ENCODE data around the gene KRTAP10-6. TPM values are rescaled to one million over a fixed set of nuclear protein-coding genes. Genes with fewer than 3 reads are reported as not detected.

Gene KRTAP10-6
- polyA plus RNA-seq, 2 of the 4 experiments (the other 2 are of a cell fraction), result not detected

GRCh38 chr21:44626673-44627143 lies 34.4 kb upstream of the KRTAP10-6 start, which contains the start of gene KRTAP10-9 (continued):
- no peak for TF ChIP-seq REST (IDR thresholded peaks at IDR 0.05)
- TF ChIP-seq SREBF2 (IDR thresholded peaks at IDR 0.05), result no peak
- no peak for TF ChIP-seq EHF (CRISPR knock-in tag; IDR thresholded peaks at IDR 0.05)
- TF ChIP-seq TFCP2L1 (CRISPR knock-in tag; IDR thresholded peaks at IDR 0.05), result no peak
- TF ChIP-seq CHD2 (IDR thresholded peaks at IDR 0.05; ENCODE audit: low read length, partially characterized antibody), result no peak
- no peak for TF ChIP-seq ZC3H11A (IDR thresholded peaks at IDR 0.05)
- TF ChIP-seq ZNF302 (CRISPR knock-in tag; IDR thresholded peaks at IDR 0.05), result no peak
- no peak for TF ChIP-seq KDM5A (IDR thresholded peaks at IDR 0.05)
- no peak for TF ChIP-seq MYC (IDR thresholded peaks at IDR 0.05; ENCODE audit: borderline replicate concordance, low read length)

GRCh38 chr21:44626262-44626661 lies 34.0 kb upstream of the KRTAP10-6 start:
- ATAC-seq (no peak), DNase-seq (ENCODE audit: low read depth in 1 of 2, low spot score in 1 of 2) (no peak), FAIRE-seq (no peak)
- Histone ChIP-seq H3K27ac (no peak overlapping the region), H3K4me3 (no peak overlapping the region), H3K9me3 (peaks cover 17% of the 10 kb centered on the region; the same call in 2 of the 3 replicates), H3K4me2 (no peak overlapping the region), H3K4me1 (no peaks in the 10 kb centered on the region)
- 38% methylated on average over 10 of the region's 10 CpGs for WGBS (ENCODE audit: missing lambda C conversion rate)
- POLR2A ChIA-PET, result interaction anchor here (0.6 kb wide), 1 partner anchor 23 kb away, joined by 3 read pairs; no protein-coding TSS in a partner anchor
- CTCF ChIA-PET, result no interaction called here
- TF ChIP-seq HEYL (CRISPR knock-in tag; IDR thresholded peaks at IDR 0.05) (no peak), MAFK (IDR thresholded peaks at IDR 0.05; ENCODE audit: partially characterized antibody) (no peak), RNF2 (IDR thresholded peaks at IDR 0.05; ENCODE audit: borderline replicate concordance, low read depth) (no peak), ATOH8 (CRISPR knock-in tag; IDR thresholded peaks at IDR 0.05; ENCODE audit: low read depth) (no peak), ESRRA (IDR thresholded peaks at IDR 0.05; ENCODE audit: borderline replicate concordance, low read length) (no peak), NPAS2 (CRISPR knock-in tag; IDR thresholded peaks at IDR 0.05; ENCODE audit: borderline replicate concordance) (no peak), HOXA7 (CRISPR knock-in tag; IDR thresholded peaks at IDR 0.05) (no peak), PBX3 (IDR thresholded peaks at IDR 0.05) (no peak), KDM1A (IDR thresholded peaks at IDR 0.05; ENCODE audit: low read depth) (no peak), BHLHE40 (IDR thresholded peaks at IDR 0.05; ENCODE audit: low read depth, low read length) (no peak), TP53 (CRISPR knock-in tag; IDR thresholded peaks at IDR 0.05) (no peak), FOSL2 (IDR thresholded peaks at IDR 0.05) (no peak), FOSL2 (CRISPR knock-in tag; IDR thresholded peaks at IDR 0.05) (no peak), PHF8 (IDR thresholded peaks at IDR 0.05; ENCODE audit: borderline replicate concordance, low read depth) (no peak), EHF (CRISPR knock-in tag; IDR thresholded peaks at IDR 0.05) (no peak), USF2 (IDR thresholded peaks at IDR 0.05) (no peak), EHMT2 (IDR thresholded peaks at IDR 0.05; ENCODE audit: low read depth) (no peak), ZSCAN20 (CRISPR knock-in tag; IDR thresholded peaks at IDR 0.05) (no peak)
